Stimulated activated CD8-positive, alpha-beta memory T cell treated with anti-CD3 and anti-CD28 coated beads, Interleukin-12 subunit alpha, Interleukin-12 subunit beta, amount 100 ng/mL, for 24 hours (primary cell): ENCODE data around the gene FCMR.

Source experiments
- DNase-seq: peaks from one replicate; pipeline ENCODE4 v3.0.0-alpha.2; 2020; ENCODE audit errors: extremely low read depth

The FCMR gene

DNA sequence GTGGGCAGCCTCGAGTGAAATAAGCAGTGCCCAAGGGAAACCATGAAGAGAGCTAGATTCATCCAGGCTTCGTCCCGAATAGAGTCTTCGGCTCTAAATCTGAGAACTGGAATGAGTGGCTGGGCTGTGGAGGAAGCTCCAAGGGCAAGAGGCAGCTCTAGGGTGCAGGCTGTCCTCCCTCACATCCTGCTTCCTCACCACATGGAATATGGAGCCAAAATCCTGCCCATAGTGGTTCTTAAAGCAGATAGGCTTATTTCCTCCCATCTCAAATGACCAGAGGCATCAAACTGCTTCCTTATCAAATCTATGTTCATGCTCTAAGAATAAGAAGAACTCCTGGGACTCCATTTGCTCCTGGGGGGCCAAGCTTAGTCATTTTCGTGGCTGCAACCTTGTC lies 22.0 kb downstream of the FCMR start:
- no peak for DNase-seq

DNA sequence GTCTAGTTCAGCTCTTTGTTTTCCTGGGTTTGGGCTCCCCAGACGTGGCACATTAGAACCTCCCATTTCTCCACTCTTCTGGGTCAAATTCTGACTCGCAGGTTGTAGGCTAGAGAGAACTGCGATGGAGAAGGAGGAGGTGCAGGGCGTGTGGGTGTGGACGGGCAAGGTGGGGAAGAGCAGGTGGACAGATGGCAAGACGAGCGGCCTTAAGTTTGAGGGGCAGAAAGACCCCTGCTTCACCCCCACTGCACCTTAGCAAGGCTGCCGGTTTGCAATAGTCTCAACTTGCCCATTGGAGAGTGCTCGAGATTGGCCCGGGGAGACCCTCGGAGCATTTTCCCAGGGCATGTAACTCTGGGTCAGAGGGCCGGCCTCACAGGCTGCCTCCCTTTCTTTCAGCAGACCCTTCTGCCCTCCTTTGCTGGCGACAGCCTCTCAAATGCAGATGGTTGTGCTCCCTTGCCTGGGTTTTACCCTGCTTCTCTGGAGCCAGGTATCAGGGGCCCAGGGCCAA lies 22.8 kb downstream of the FCMR start:
- no peak for DNase-seq

DNA sequence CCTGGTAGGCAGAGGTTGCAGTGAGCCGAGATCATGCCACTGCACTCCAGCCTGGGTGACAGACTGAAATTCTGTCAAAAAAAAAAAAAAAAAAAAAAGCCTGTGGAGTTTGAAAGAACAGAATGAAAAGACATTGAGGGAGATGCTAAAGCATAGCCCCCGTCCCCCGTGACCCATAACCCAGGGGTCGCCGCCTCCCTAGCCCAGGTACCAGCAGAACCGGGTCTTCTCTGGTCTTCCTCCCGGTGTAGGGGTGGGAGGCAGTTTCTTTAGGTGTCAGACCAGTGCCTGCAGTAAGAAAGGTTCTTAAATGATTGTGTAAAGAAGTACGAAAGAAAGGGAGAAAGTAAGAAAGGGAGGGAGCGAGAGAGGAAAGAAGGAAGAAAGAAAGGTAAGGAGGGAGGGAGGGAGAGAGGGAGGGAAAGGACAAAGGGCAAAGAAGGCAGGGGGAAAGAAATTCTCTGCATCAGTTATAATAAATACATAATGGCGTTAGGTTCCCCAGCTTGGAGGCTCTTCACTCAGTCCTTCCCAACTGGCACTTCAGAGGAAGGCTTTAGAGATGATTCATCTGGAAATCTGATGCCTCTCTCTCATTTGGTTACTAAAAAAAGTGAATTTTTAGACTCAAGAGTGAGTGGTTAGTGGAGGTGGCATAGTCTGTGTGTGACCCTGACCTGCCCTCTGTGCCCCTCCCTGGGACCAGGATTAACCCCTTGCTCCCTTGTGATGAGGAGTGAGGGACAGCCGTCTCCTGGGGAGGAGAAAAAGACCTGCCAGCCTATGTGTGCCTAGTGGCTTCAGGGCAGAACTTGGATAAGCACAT lies 23.4 kb downstream of the FCMR start:
- no peak for DNase-seq

DNA sequence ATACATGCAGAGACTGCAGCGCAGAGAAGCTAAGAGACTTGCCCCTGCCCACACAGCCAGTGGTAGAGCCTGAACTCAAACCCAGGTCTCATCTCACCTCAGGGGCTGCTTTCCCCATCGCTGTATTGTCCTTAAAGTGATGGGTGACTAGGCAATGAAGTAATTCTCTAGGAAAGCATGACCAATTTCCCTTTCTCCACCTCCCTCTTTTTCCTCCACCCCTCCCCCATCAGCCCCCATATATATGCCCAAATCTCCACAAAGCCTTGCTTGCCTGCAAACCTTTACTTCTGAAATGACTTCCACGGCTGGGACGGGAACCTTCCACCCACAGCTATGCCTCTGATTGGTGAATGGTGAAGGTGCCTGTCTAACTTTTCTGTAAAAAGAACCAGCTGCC lies 24.6 kb downstream of the FCMR start, which contains the start of gene IL24:
Gene IL24, plus strand, starts transcription at position 269 of the 400 bp plus-strand sequence. CDS start 390 bp downstream, outside the sequence.
- no peak for DNase-seq

DNA sequence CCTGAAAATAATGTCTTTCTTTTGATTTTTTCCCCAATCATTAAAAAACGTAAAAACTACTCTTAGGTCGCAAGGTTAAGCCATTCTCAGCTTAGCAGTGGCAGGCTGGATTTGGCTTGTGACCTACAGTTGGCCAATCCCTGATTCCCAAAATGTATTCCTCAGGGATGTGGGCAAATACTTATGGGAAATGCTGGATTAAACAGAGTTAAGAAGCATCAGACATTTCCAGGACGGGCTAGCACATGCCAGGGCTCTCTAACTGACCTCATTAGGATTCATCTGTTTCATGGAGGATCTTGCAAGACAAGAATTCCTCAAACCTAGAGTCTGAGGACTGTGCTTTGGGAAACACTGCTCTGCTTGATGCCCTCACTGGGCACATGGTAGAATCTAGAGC lies 25.5 kb downstream of the FCMR start:
- DNase-seq: no peak

DNA sequence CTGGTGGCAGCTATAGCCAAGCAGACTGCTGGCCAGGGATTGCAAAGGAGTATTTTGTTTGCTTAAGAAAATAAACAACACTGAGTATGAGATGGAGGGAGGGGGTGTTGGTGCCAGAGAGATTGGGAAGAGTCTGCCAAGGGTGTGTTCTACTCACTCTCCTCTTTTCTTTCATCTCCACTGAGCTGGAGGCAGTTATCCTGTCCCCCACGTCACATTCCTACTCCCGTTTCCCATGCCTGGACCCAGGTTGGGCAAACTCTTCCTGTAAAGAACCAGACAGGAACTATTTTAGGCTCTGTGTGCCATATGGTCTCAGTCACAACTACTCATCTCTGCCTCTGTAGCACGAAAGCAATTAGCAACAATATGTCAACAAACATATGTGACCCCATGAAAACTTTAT lies 25.9 kb downstream of the FCMR start:
- no peak for DNase-seq

DNA sequence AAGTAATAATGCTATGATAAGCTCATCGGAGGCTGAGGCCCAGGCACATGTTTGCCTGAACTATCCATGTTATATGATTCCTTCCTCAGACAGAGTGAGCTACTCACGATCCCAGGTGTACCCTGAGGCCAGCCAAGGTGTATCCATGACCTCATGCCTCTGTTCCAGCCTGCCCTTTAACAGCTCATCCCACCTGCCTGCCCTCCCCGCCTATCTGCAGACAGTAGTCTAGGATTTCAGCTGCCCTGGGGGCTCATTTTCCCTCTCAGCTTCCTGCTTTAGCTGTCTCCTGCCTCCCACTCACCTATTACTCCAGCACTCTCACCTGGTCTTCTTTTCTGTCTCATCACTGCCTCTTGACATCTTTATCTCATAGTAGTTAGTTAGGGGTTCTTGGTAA lies 26.4 kb downstream of the FCMR start:
- DNase-seq: no peak

DNA sequence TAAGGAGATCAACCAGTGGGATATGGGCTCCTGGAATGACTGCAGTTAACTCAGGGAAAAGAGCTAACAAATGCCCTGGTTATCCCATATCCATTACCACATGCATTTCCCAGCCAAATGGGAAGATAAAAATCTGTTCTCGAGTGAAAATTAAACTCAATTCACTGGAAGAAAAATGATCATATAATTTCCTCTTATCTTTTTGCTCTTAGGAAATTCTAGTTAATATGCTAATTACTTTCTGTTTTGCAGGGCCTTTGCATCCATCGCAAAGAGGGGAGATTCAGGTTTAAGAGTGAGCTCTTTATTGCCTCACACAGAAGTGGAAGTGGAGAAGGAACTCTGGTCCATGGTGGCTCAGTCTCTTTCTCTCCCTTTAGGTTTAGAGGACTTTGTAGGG lies 28.4 kb downstream of the FCMR start:
- no peak for DNase-seq

DNA sequence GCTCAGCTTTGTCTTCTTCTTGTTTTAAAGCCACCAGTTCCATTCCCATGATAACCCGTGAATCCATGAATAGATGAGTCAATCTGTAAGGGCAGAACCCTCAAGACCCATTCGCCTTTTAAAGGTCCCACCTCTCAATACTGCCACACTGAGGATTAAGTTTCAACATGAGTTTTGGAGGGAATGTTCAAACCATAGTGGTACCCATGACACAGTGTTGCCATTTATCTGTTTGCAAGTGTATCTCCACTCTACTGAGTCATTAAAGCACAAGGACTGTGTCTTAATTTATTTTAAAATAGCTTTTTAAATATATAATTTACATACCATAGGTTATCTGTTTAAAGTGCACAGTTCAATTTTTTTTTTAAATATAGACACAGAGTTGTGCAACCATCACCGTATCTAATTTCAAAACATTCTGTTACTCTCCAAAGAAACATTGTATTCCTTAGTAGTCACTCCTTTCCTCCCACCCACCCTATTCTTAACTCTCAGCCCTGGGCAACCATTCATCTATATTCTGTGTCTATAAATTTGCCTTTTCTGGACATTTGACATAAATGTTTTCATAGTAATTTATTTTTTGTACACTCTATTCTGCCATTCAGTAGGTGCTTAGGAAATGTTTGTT lies 29.3 kb downstream of the FCMR start:
- DNase-seq: no peak

DNA sequence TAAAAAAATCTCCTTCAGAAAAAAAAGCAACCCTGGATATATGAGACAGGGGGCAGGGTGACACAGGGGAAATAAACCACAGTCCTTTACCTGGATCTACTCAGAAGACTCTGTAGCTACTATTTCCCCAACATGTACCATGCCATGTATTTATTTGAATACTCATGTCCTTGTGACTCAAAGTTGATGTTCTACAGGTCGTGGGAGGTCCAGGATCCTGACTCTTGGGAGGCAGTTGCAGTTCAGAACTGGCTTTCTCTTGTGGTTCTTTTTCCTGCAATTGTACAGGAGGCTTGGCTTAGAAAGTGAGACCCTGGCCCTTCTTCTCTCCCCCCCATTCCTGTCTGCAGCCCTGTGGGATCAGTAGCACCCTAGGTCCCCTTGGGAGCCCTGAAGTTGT lies 30.3 kb downstream of the FCMR start:
- DNase-seq: no peak

DNA sequence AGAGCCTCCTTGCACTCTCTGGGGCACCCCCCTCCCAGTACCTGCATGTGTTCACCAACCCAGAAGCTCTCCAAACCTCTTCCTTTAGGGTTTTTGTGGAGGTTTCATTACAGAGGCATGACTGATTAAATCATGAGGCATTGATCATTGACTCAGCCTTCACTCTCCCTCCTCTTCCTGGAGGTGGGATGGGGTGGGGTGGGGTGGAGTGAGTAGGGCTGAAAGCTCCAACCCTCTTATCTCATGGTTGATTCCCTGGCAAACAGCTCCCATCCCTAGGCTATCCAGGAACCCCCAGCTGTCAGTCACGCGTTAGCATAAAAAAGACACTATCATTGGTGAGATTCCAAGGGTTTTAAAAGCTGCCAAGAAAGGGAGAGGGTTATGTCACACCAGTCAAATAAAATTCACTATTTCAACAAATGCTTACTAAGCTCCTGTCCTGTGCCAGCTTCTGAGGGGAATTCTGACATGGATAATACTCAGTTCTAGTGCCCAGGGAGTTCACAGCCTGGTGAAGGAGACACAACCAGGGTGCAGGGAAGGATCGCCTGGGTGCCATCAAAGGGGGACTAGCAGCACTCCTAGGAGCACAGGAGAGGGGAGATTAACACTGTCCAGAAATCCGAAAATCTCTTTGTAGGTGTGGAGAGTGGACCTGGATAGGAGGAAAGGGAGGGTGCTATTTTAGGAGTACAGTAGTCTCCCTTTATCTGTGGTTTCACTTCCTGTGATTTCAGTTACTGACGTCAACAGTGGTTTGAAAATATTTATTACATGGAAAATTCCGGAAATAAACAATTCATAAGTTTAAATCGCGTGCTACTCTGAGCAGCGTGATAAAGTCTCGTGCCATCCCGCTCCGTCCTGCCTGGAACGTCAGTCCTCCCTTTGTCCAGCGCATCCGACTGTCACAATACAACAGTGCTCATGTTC lies 31.3 kb downstream of the FCMR start:
- DNase-seq: no peak

DNA sequence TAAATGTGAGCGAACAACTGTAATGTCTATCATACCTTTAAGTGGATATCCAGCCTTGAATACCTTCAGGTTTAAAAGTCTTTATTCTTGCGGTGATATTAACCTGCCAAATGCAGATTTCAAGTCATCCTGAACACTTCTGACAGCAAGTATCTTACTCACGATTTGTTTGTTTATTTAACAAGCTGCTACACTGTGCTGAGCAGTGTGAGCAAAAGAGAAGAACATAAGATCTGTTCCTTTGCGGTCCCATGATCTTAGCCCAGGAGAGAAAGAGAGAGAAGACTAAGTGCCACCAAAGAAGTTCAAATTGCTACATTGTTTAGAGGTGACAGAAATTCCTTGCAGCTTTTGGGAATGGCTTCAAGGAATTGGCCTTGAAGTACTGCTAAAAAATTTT lies 34.0 kb downstream of the FCMR start:
- DNase-seq: no peak

DNA sequence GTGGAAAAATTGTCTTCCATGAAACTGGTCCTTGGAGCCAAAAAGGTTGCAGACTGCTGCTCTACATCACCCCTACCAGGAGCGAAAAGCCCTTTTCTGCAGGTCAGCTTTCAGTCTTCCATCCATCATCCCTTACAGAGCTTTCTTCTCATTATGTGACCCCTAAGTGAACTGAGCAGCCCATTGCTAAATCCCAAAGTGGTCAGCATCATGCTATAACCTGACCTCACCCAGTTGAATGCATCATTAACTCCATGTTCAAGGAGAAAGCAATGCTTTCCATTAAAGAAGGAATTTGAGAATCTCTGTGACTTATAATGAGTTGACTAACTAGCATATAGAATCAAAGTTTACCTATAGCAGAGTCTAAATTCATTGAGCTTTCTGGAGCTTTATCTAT lies 34.9 kb downstream of the FCMR start:
- DNase-seq: no peak

DNA sequence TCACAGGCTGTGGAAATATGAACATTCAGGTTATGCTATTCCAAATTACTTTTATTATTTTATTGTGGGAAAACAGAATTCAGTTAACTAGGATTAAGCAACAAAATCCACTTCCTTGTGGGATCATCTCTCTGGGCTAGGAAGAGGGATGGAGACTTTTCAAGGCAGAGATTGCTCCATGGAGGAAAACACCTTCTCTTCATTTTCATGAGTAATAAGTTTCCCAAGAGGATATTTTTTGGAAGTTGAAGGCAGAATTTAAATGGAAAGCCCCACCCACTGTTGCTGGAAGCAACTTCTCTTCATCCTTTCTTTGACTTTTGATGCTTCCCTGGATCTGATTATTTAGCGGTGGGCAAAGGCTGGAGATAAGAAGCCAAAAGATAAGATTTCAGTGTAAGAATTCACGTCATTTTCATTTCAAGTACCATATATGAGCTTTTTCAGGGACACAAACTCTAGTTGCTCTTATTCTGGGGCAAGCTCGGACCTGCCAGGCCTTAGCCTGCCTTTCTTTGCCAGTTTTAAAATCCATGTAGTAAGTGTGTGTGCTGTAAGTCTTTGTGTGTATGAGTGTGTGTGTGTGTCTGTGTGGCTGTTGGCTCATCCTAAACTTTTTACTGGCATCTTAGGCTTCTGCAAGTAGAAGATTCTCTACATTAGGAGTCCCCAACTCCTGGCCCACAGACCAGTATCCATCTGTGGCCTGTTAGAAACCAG lies 36.2 kb downstream of the FCMR start:
- no peak for DNase-seq

DNA sequence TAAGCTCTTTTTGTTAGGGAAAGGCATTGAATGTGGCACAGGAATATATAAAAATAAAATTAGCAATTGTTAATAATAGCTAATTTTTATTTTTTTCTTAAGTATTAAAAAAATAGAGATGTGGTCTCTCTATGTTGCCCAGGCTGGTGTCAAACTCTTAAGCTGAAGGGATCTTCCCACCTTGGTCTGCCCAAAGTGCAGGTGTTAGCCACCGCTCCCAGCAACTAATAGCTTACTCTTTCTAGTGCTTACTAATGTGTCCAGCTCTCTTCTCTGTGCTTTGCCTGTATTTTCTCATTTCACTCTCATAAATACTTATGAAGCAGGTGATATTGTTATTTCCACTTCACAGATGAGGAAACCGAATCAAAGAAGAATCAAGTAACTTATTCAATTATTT lies 37.9 kb downstream of the FCMR start:
- DNase-seq: no peak

DNA sequence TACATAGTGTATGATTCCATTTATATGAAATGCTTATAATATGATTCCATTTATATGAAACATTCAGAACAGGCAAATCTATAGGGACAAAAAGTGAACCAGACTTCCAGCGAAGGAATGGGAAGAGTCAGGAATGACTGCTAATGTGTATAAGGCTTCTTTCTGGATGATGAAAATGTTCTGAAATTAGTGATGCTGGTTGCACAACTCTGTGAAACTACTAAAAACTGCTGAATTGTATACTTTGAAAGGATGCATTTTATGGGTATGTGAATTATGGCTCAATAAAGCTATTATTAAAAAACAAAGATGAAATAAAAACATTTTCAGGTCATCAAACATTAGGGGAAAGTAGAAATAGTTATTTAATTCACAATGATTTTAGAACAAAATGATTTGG lies 38.6 kb downstream of the FCMR start:
- no peak for DNase-seq

DNA sequence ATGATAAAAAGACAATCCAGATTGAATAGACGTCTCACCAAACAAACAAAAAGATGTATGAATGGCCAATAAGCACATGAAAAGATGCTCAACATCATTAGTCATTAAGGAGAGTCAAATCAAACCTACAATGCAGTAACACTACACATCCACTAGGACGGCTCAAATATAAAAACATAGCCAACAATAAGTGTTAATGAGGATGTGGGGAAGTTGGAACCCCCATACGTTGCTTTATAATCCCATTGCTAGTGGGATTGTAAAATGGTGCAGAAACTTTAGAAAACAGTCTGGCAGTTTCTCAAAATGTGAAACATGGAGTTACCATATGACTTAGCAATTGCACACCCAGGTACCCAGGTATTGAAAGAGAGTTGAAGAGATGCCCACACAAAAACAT lies 39.2 kb downstream of the FCMR start:
- no peak for DNase-seq

DNA sequence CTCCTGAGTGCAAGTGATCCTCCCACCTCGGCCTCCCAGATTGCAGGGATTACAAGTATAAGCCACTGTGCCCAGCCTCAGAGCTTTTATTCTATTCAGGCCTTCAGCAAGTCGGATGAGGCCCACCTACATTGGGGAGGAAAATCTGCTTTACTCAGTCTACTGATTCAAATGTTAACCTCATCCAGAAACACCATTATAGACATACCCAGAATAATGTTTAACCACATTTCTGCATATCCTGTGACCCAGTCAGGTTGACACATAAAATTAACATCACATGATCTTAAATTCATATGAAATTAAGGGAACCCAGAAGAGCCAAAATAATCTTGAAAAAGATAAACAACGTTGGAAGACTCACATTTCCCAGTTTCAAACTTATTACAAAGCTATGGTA lies 41.4 kb downstream of the FCMR start:
- DNase-seq: no peak

DNA sequence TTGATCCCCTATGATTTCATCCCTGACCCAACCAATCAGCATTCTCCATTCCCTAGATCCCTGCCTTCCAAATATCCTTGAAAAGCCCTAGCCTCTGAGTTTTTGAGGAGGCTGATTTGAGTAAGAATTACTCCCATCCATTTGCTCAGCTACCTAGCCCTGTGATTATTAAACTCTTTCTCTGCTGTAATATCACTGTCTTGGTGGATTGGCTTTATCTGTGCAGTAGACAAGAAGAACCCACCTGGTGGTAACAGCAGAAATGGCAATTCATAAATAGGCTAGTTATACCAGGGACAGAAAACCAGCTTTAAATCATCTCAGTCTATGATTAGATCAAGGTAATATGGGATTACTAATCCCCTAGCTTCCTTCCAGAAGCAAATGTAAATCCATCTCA lies 43.3 kb downstream of the FCMR start:
- no peak for DNase-seq

DNA sequence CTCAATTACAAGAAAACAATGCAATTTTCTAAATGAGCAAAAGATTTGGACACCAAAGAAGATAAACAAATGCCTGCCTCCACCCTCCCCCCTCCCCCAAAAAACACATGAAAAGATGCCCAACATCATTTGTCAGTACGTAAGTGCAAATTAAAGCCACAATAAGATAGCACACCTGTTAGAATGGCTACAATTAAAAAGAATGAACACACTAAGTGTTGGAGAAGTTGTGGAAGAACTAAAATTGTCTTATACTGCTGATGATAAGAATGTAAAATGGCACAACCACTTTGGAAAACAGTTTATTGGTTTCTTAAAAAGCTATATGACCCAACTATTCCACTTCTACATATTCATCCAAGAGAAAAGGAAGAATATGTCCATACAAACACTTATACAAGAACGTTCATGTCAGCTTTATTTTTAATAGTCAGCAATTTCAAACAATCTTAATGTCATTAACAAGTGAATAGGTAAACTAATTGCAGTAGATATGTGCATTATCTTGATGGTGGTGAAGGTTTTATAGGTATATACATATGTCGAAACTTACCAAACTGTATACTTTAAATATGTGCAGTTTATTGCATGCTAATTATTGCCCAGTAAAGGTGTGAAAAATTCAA lies 45.9 kb downstream of the FCMR start:
- no peak for DNase-seq

DNA sequence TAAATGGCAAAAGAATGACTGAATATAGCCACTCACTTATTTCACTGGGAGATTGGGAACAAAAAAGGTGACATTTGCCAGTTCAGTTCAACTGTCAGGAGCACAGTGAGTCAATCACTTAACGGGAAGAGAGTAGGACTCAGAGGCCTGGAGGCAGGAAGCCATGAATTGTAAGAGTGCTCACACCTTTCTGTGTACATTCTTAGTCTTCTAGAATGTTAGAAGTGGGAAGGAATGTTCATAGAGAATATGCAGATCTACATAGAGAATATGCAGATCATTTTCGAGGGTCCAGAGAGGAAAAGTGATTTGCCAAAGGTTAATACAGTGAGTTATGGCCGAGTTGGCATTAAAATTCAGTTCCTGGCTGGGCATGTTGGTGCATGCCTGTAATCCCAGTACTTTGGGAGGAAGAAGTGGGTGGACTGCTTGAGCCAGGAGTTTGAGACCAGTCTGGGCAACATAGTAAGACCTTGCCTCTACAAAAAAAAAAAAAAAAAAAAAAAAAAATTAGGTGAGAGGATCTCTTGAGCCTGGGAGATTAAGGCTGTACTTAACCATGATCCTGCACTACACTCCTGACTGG lies 48.0 kb downstream of the FCMR start:
- DNase-seq: no peak
